Gastrocnemius medialis (tissue), 4 donors: ENCODE data around the gene XYLT1.

Experiments used
- POLR2A ChIP-seq, 2 donors: fragments of 450-650 bp; IDR thresholded peaks; one replicate each; pipeline ENCODE4 v1.6.1; 2017; ENCODE audit warnings: antibody characterized with exemption in 2 of 2, mild to moderate bottlenecking in 2 of 2, moderate library complexity in 2 of 2
- TF ChIP-seq, protein P1 (sequence below), 5 experiments: fragments of 450-650 bp in 3 of 5; fragments of 200-600 bp in 2 of 5; sonication (generic) in 2 of 5; IDR thresholded peaks in 4 of 5; conservative IDR thresholded peaks in 1 of 5; 1 replicate in 4 of 5; 2 replicates in 1 of 5; pipeline ENCODE4 v1.5.1; 2016 to 2019; ENCODE audit warnings: antibody characterized with exemption in 5 of 5, mild to moderate bottlenecking in 3 of 5, moderate library complexity in 3 of 5

DNA sequence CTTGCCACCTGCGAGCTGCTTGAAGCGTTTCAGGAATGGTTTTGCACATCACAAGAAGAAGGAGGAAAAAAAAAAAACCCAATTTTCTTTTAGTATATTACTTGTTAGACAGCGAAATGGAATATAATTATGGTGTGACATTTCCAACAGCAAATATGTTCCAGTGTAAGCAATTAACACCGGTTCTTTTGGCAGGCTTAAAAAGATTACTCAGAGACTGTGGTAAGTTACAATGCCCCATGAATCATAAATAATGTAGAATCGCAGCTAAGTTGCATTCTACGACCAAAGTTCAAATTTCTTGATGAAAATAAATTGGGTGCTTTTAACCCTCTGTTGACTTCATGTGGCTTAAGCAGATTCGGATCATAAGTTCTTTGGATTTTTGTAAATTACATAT is 245.2 kb downstream of the XYLT1 start:
- TF ChIP-seq, protein P1, sequence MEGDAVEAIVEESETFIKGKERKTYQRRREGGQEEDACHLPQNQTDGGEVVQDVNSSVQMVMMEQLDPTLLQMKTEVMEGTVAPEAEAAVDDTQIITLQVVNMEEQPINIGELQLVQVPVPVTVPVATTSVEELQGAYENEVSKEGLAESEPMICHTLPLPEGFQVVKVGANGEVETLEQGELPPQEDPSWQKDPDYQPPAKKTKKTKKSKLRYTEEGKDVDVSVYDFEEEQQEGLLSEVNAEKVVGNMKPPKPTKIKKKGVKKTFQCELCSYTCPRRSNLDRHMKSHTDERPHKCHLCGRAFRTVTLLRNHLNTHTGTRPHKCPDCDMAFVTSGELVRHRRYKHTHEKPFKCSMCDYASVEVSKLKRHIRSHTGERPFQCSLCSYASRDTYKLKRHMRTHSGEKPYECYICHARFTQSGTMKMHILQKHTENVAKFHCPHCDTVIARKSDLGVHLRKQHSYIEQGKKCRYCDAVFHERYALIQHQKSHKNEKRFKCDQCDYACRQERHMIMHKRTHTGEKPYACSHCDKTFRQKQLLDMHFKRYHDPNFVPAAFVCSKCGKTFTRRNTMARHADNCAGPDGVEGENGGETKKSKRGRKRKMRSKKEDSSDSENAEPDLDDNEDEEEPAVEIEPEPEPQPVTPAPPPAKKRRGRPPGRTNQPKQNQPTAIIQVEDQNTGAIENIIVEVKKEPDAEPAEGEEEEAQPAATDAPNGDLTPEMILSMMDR (IDR thresholded peaks at IDR 0.05 in 4 of 5, conservative IDR thresholded peaks at IDR 0.05 in 1 of 5), result no peak
- no peak for TF ChIP-seq POLR2A (IDR thresholded peaks at IDR 0.05)
